IMR-90 (cell line): Measurements from ENCODE around the gene FAM98B.

ENCODE experiments used
- BHLHE40 ChIP-seq: fragments of 150-350 bp; IDR thresholded peaks from 2 replicates; pipeline ENCODE4 v1.6.1; 2016; ENCODE audit warnings: mild to moderate bottlenecking, low read depth, low read length
- CEBPB ChIP-seq: IDR thresholded peaks from 2 replicates; pipeline ENCODE4 v1.6.1; 2012; ENCODE audit warnings: low read depth, low read length, improper control_type of control experiment
- CHD1 ChIP-seq: IDR thresholded peaks from 2 replicates; pipeline ENCODE4 v1.6.1; 2012; ENCODE audit warnings: low read depth, low read length, improper control_type of control experiment
- CTCF ChIP-seq: conservative IDR thresholded peaks from 2 replicates; pipeline ENCODE4 v1.5.1; 2012; ENCODE audit warnings: mild to moderate bottlenecking, low read depth, low read length, improper control_type of control experiment
- MXI1 ChIP-seq: IDR thresholded peaks from 2 replicates; pipeline ENCODE4 v1.6.1; 2012; ENCODE audit warnings: low read depth, mild to moderate bottlenecking, low read length, moderate library complexity, borderline replicate concordance
- NFE2L2 ChIP-seq: fragments of 150-350 bp; IDR thresholded peaks from 2 replicates; pipeline ENCODE4 v1.6.1; 2016; ENCODE audit warnings: low read depth, mild to moderate bottlenecking, low read length
- POLR2A ChIP-seq: IDR thresholded peaks from 2 replicates; pipeline ENCODE4 v1.6.1; 2012; ENCODE audit warnings: mild to moderate bottlenecking, low read depth, low read length
- RAD21 ChIP-seq: IDR thresholded peaks from 2 replicates; pipeline ENCODE4 v1.6.1; 2012; ENCODE audit warnings: low read length, improper control_type of control experiment
- RFX5 ChIP-seq: IDR thresholded peaks from 2 replicates; pipeline ENCODE4 v1.8.0; 2012; ENCODE audit warnings: low read depth, mild to moderate bottlenecking, low read length, moderate library complexity
- SMC3 ChIP-seq: fragments of 150-350 bp; IDR thresholded peaks from 2 replicates; pipeline ENCODE4 v1.6.1; 2016; ENCODE audit warnings: low read depth, mild to moderate bottlenecking, antibody characterized with exemption, low read length, moderate library complexity
- TF ChIP-seq, protein P1 (sequence below): fragments of 150-350 bp; IDR thresholded peaks from 2 replicates; pipeline ENCODE4 v1.6.1; 2016; ENCODE audit warnings: low read depth, mild to moderate bottlenecking, low read length, moderate library complexity, borderline replicate concordance
- TF ChIP-seq, protein P2 (sequence below): fragments of 150-350 bp; IDR thresholded peaks from 2 replicates; pipeline ENCODE4 v1.6.1; 2017; ENCODE audit warnings: mild to moderate bottlenecking, antibody characterized with exemption, low read length, low read depth

DNA sequence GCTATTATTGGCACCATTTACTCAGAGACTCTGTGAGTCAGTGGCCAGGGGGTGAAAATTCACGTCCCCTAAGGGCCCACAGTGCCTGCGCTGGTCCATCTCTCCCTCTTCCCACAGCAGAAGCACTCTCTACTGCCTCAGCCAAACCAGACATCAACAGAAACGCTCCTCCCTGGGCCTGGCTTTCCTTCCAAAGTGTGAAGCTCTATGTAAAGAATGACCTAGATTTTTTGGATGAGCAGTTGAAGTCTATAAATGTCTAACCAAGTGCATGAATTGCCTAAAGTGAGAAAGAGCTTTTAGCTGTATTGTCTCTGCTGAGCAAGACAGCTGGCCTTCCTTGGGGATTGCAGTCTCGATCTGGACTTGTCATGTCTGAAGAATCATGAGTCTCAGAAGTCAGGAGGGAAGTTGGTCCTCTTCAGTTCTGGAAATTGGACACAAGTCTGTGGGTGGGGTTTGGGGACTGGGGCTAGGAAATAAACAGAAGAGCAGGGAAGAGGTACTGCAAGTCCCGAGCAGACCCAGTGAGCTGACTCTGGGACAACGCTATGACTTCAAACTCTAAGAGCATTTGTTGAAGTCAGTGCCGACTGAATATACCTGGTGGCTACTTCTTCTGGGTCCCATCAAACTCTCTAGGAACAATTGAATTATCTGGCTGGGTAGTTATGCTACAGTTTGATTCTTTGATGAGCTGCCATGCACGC, 81.7 kb downstream of the FAM98B start:
- no peak for TF ChIP-seq CTCF
- TF ChIP-seq CHD1: no peak
- no peak for TF ChIP-seq POLR2A
- TF ChIP-seq RFX5: no peak
- TF ChIP-seq NFE2L2: no peak
- TF ChIP-seq RAD21: no peak
- TF ChIP-seq, protein P1, sequence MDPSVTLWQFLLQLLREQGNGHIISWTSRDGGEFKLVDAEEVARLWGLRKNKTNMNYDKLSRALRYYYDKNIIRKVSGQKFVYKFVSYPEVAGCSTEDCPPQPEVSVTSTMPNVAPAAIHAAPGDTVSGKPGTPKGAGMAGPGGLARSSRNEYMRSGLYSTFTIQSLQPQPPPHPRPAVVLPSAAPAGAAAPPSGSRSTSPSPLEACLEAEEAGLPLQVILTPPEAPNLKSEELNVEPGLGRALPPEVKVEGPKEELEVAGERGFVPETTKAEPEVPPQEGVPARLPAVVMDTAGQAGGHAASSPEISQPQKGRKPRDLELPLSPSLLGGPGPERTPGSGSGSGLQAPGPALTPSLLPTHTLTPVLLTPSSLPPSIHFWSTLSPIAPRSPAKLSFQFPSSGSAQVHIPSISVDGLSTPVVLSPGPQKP: no peak
- TF ChIP-seq, protein P2, sequence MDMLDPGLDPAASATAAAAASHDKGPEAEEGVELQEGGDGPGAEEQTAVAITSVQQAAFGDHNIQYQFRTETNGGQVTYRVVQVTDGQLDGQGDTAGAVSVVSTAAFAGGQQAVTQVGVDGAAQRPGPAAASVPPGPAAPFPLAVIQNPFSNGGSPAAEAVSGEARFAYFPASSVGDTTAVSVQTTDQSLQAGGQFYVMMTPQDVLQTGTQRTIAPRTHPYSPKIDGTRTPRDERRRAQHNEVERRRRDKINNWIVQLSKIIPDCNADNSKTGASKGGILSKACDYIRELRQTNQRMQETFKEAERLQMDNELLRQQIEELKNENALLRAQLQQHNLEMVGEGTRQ: no peak
- TF ChIP-seq MXI1: no peak
- TF ChIP-seq SMC3: no peak
- TF ChIP-seq CEBPB: no peak
- TF ChIP-seq BHLHE40: no peak
